ENCODE data around the gene TRIP13.

Gene TRIP13

GRCh38 chr5:867300-867870, 25.3 kb upstream of the TRIP13 start:
- ATAC-seq, result no peak
- TF ChIP-seq ESRRG (CRISPR knock-in tag; IDR thresholded peaks at IDR 0.05) (no peak), OSR1 (CRISPR knock-in tag; IDR thresholded peaks at IDR 0.05) (no peak), SNAI2 (CRISPR knock-in tag; IDR thresholded peaks at IDR 0.05) (no peak), TOX (CRISPR knock-in tag; IDR thresholded peaks at IDR 0.05; ENCODE audit: borderline replicate concordance) (no peak), GLIS3 (CRISPR knock-in tag; IDR thresholded peaks at IDR 0.05) (no peak), ZC3H10 (CRISPR knock-in tag; IDR thresholded peaks at IDR 0.05) (no peak), CREB5 (CRISPR knock-in tag; IDR thresholded peaks at IDR 0.05; ENCODE audit: low read depth) (no peak), ZNF70 (CRISPR knock-in tag; IDR thresholded peaks at IDR 0.05) (no peak), POU6F1 (CRISPR knock-in tag; IDR thresholded peaks at IDR 0.05; ENCODE audit: borderline replicate concordance, low read depth) (no peak), ZFP30 (CRISPR knock-in tag; IDR thresholded peaks at IDR 0.05) (no peak), TSHZ2 (CRISPR knock-in tag; IDR thresholded peaks at IDR 0.05) (no peak), CSDC2 (CRISPR knock-in tag; IDR thresholded peaks at IDR 0.05) (no peak), ISL1 (CRISPR knock-in tag; IDR thresholded peaks at IDR 0.05) (no peak), PATZ1 (CRISPR knock-in tag; IDR thresholded peaks at IDR 0.05; ENCODE audit: borderline replicate concordance) (no peak), ARNTL (CRISPR knock-in tag; IDR thresholded peaks at IDR 0.05; ENCODE audit: borderline replicate concordance, low read depth) (no peak)

GRCh38 chr5:868428-869135, 24.1 kb upstream of the TRIP13 start:
- no peak for ATAC-seq
- TF ChIP-seq TSHZ2 (CRISPR knock-in tag; IDR thresholded peaks at IDR 0.05) (no peak), SNAI2 (CRISPR knock-in tag; IDR thresholded peaks at IDR 0.05) (no peak), TCF4 (CRISPR knock-in tag; IDR thresholded peaks at IDR 0.05; ENCODE audit: borderline replicate concordance) (no peak), CSRNP3 (CRISPR knock-in tag; IDR thresholded peaks at IDR 0.05) (no peak), CREB5 (CRISPR knock-in tag; IDR thresholded peaks at IDR 0.05; ENCODE audit: low read depth) (no peak), GLIS3 (CRISPR knock-in tag; IDR thresholded peaks at IDR 0.05) (no peak), POU6F1 (CRISPR knock-in tag; IDR thresholded peaks at IDR 0.05; ENCODE audit: borderline replicate concordance, low read depth) (no peak), TOX (CRISPR knock-in tag; IDR thresholded peaks at IDR 0.05; ENCODE audit: borderline replicate concordance) (no peak), PPARA (CRISPR knock-in tag; IDR thresholded peaks at IDR 0.05; ENCODE audit: borderline replicate concordance) (no peak)
